Activated naive CD4-positive, alpha-beta T cell treated with anti-CD3 and anti-CD28 coated beads, Interleukin-2, amount 50 U/mL, for 24 hours (primary cell): ENCODE measurements around the gene LCE1B.

Experiments
- H3K27ac Mint-ChIP-seq: one replicate; pipeline ENCODE4 v1.8.0; 2021; ENCODE audit warnings: mild to moderate bottlenecking, mixed read lengths
- H3K27me3 Mint-ChIP-seq: one replicate; pipeline ENCODE4 v1.8.0; 2021; ENCODE audit warnings: mixed read lengths
- H3K36me3 Mint-ChIP-seq: one replicate; pipeline ENCODE4 v1.8.0; 2021; ENCODE audit warnings: mixed read lengths
- H3K4me1 Mint-ChIP-seq: one replicate; pipeline ENCODE4 v1.8.0; 2021; ENCODE audit warnings: mixed read lengths
- H3K4me3 Mint-ChIP-seq: one replicate; pipeline ENCODE4 v1.8.0; 2021; ENCODE audit warnings: mild to moderate bottlenecking, mixed read lengths
- H3K9me3 Mint-ChIP-seq: one replicate; pipeline ENCODE4 v1.8.0; 2021; ENCODE audit warnings: mixed read lengths

Gene LCE1B

GRCh38 chr1:152811671-152812070, at the start of gene LCE1B:
Gene LCE1B (plus strand): TSS chr1:152811971. CDS start chr1:152812447, 476 bp downstream.
- H3K27ac Mint-ChIP-seq = no peak within 1 kb of the TSS
- no peaks in the 10 kb centered on the region for H3K36me3 Mint-ChIP-seq
- H3K9me3 Mint-ChIP-seq = no peaks in the 10 kb centered on the region
- H3K27me3 Mint-ChIP-seq = peaks cover 14% of the 10 kb centered on the region
- no peak within 1 kb of the TSS for H3K4me3 Mint-ChIP-seq
- H3K4me1 Mint-ChIP-seq = no peaks in the 10 kb centered on the region

- no peak overlapping the region for H3K27ac Mint-ChIP-seq
- H3K4me1 Mint-ChIP-seq = no peaks in the 10 kb centered on the region
- H3K4me3 Mint-ChIP-seq = no peak overlapping the region
- H3K36me3 Mint-ChIP-seq = no peaks in the 10 kb centered on the region
- H3K27me3 Mint-ChIP-seq = peaks cover 3% of the 10 kb centered on the region
- no peaks in the 10 kb centered on the region for H3K9me3 Mint-ChIP-seq
Observed at GRCh38 chr1:152768847-152769533, 42.8 kb upstream of the LCE1B start.

- Mint-ChIP-seq H3K4me3 (no peak overlapping the region), H3K27ac (no peak overlapping the region), H3K36me3 (no peaks in the 10 kb centered on the region), H3K4me1 (no peaks in the 10 kb centered on the region), H3K9me3 (peaks cover 6% of the 10 kb centered on the region), H3K27me3 (peaks cover 12% of the 10 kb centered on the region)
Observed at GRCh38 chr1:152770411-152770810, 41.4 kb upstream of the LCE1B start.

- Mint-ChIP-seq H3K4me3 (no peak within 1 kb of the TSS), H3K4me1 (no peaks in the 10 kb centered on the region), H3K9me3 (peaks cover 6% of the 10 kb centered on the region), H3K36me3 (no peaks in the 10 kb centered on the region), H3K27me3 (peaks cover 15% of the 10 kb centered on the region), H3K27ac (no peak within 1 kb of the TSS)
Observed at GRCh38 chr1:152774875-152775274, 36.9 kb upstream of the LCE1B start, which contains the start of gene LCE1F. Gene LCE1F (plus strand): TSS chr1:152775140. CDS start chr1:152776372, 1,232 bp downstream.

DNA sequence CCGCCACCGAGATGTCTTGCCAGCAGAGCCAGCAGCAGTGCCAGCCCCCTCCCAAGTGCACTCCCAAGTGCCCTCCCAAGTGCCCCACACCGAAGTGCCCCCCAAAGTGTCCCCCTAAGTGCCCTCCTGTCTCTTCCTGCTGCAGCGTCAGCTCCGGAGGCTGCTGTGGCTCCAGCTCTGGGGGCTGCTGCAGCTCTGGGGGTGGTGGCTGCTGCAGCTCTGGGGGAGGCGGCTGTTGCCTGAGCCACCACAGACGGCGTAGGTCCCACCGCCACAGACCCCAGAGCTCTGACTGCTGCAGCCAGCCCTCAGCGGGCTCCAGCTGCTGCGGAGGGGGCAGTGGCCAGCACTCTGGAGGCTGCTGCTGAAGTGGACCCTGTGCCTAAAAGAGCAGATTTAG, 35.4 kb upstream of the LCE1B start:
- peaks cover 21% of the 10 kb centered on the region for H3K27me3 Mint-ChIP-seq
- H3K27ac Mint-ChIP-seq = no peak overlapping the region
- peaks cover 6% of the 10 kb centered on the region for H3K9me3 Mint-ChIP-seq
- no peaks in the 10 kb centered on the region for H3K36me3 Mint-ChIP-seq
- H3K4me3 Mint-ChIP-seq = no peak overlapping the region
- H3K4me1 Mint-ChIP-seq = no peaks in the 10 kb centered on the region

GRCh38 chr1:152777510-152778137, 34.1 kb upstream of the LCE1B start:
- H3K9me3 Mint-ChIP-seq = peaks cover 6% of the 10 kb centered on the region
- no peak overlapping the region for H3K27ac Mint-ChIP-seq
- H3K4me1 Mint-ChIP-seq = no peaks in the 10 kb centered on the region
- no peaks in the 10 kb centered on the region for H3K36me3 Mint-ChIP-seq
- H3K4me3 Mint-ChIP-seq = no peak overlapping the region
- H3K27me3 Mint-ChIP-seq = peaks cover 21% of the 10 kb centered on the region

DNA sequence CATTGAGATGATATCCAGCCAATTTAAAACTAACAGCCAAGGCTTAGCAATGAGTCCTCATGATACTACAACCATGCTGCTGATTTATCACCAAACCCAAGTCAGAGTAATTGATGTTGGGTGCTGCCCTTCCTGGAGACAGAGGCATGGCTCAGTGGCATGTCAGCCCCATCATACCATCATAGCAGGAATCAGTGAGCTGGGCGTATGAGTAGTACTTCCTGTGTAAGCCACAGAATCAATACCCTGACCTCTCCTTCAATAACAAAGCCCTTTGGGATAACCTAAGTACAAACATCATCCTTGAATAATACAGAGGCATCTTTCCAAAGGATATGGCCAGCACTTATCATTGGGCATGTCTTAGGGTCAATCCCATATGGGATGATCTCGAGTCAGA, 28.7 kb upstream of the LCE1B start:
- Mint-ChIP-seq H3K9me3 (no peaks in the 10 kb centered on the region), H3K4me3 (no peak overlapping the region), H3K27me3 (peaks cover 25% of the 10 kb centered on the region)

DNA sequence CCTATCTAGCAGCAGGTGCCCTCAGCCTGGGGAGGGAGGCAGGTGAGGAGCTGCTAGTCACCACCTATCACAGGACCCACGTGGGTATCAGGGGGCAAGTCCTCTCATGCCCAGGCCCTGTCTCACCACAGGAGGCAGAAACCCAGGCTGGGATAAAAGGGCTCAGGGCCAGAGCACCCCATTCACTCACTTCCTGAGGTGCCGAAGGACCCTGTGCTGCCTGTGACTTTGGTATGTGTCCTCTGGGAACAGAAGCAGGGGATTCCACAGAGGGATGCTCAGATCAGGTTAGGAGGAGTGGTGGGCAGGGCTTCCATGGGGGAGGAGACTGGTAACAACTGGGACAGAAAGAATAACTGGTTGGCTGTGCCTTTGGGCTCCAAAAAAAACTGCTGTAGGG, 25.7 kb upstream of the LCE1B start, which contains the start of gene LCE1E:
TSS of gene LCE1E (plus strand) at position 181 of the 400 bp plus-strand sequence. CDS start 1,043 bp downstream, outside the sequence.
- no peaks in the 10 kb centered on the region for H3K36me3 Mint-ChIP-seq
- H3K27me3 Mint-ChIP-seq = peaks cover 22% of the 10 kb centered on the region
- H3K4me3 Mint-ChIP-seq = no peak within 1 kb of the TSS
- no peaks in the 10 kb centered on the region for H3K9me3 Mint-ChIP-seq
- no peak within 1 kb of the TSS for H3K27ac Mint-ChIP-seq
- H3K4me1 Mint-ChIP-seq = no peaks in the 10 kb centered on the region

More for the DNA sequence above, 28.7 kb upstream of the LCE1B start:
- H3K27ac Mint-ChIP-seq = no peak overlapping the region
- no peaks in the 10 kb centered on the region for H3K36me3 Mint-ChIP-seq
- no peaks in the 10 kb centered on the region for H3K4me1 Mint-ChIP-seq

GRCh38 chr1:152795686-152796085, 16.1 kb upstream of the LCE1B start:
- no peaks in the 10 kb centered on the region for H3K36me3 Mint-ChIP-seq
- H3K9me3 Mint-ChIP-seq = no peaks in the 10 kb centered on the region
- no peak overlapping the region for H3K27ac Mint-ChIP-seq
- H3K4me1 Mint-ChIP-seq = no peaks in the 10 kb centered on the region
- H3K4me3 Mint-ChIP-seq = no peak overlapping the region
- peaks cover 20% of the 10 kb centered on the region for H3K27me3 Mint-ChIP-seq

DNA sequence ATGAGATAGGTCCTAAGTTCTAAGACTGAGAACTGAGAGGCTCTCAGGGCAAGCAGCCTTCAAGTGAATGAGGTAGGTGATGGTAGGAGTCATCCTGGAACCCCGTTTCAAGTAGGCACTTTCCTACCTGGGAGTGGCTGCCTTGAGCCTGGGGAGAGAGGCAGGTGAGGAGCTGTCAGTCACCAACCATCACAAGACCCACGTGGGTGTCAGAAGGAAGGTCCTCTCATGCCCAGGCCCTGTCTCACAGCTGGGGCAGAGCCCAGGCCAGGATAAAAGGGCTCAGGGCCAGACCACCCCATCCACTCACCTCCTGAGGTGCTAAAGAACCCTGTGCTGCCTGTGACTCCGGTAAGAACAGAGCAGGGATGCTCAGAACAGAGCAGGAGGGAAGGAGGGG, 15.3 kb upstream of the LCE1B start, which contains the start of gene LCE1D:
TSS of gene LCE1D (plus strand) at position 301 of the 400 bp plus-strand sequence. CDS start 1,074 bp downstream, outside the sequence.
- no peaks in the 10 kb centered on the region for H3K36me3 Mint-ChIP-seq
- H3K4me3 Mint-ChIP-seq = no peak within 1 kb of the TSS
- H3K27ac Mint-ChIP-seq = no peak within 1 kb of the TSS
- H3K9me3 Mint-ChIP-seq = no peaks in the 10 kb centered on the region
- peaks cover 18% of the 10 kb centered on the region for H3K27me3 Mint-ChIP-seq
- no peaks in the 10 kb centered on the region for H3K4me1 Mint-ChIP-seq

DNA sequence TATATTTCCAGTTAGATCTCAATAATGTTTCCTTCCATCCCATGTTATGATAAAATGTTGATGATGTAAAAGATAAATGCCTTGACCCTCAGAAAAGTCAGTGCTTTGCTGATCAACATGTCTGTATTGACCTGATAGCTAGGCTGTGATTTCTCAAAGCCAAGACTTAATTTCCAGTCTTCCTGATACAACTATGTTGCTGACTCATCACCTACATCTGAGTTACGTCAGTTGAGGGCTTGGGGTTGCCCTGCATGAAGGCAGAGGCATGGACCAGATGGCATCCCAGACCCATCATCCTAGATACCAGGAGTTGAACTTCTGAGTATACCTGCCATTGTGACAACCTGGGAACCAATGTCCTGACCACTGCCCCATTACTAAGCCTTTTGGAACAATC, 10.4 kb upstream of the LCE1B start:
- H3K9me3 Mint-ChIP-seq = no peaks in the 10 kb centered on the region
- H3K27me3 Mint-ChIP-seq = peaks cover 17% of the 10 kb centered on the region
- no peaks in the 10 kb centered on the region for H3K36me3 Mint-ChIP-seq
- H3K27ac Mint-ChIP-seq = no peak overlapping the region
- no peak overlapping the region for H3K4me3 Mint-ChIP-seq
- H3K4me1 Mint-ChIP-seq = no peaks in the 10 kb centered on the region

DNA sequence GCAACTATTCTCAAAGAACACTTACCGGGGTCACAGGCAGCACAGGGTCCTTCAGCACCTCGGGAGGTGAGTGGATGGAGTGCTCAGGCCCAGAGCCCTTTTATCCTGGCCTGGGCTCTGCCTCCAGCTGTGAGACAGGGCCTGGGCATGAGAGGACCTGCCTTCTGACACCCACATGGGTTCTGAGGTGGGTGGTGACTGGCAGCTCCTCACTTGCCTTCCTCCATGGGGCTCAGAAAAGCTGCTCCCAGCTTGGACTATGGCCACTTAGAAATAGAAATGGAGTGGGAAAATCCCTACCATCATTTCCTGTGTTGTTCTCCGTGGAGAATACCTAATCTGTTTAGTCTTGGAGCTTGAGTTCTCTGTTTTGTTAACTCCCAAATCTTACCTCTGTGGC, 5.2 kb upstream of the LCE1B start, which contains the start of gene LCE1C:
TSS of gene LCE1C (minus strand) at position 76 of the 400 bp plus-strand sequence. CDS start 1,173 bp downstream, outside the sequence.
- H3K4me1 Mint-ChIP-seq = no peaks in the 10 kb centered on the region
- H3K27me3 Mint-ChIP-seq = peaks cover 7% of the 10 kb centered on the region
- no peak within 1 kb of the TSS for H3K27ac Mint-ChIP-seq
- H3K9me3 Mint-ChIP-seq = no peaks in the 10 kb centered on the region
- no peaks in the 10 kb centered on the region for H3K36me3 Mint-ChIP-seq
- H3K4me3 Mint-ChIP-seq = no peak within 1 kb of the TSS

DNA sequence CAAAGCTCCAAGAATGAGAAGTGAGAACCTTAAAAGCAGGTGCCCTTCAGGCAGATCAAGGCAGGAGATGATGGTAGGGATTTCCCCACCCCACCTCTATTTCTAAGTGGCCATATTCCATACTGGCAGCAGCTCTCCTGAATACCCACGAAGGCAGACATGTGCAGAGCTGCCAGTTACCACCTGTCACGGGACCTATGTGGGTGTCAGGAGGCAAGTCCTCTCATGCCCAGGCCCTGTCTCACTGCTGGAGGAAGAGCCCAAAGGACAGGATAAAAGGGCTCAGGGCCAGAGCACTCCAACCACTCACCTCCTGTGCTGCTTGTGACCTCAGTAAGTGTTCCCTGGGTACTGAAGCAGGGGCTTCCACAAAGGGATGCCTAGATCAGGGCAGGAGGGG, 721 bp upstream of the LCE1B start:
- H3K9me3 Mint-ChIP-seq = no peaks in the 10 kb centered on the region
- H3K27ac Mint-ChIP-seq = no peak overlapping the region
- no peaks in the 10 kb centered on the region for H3K4me1 Mint-ChIP-seq
- no peaks in the 10 kb centered on the region for H3K36me3 Mint-ChIP-seq
- no peak overlapping the region for H3K4me3 Mint-ChIP-seq
- H3K27me3 Mint-ChIP-seq = peaks cover 14% of the 10 kb centered on the region

DNA sequence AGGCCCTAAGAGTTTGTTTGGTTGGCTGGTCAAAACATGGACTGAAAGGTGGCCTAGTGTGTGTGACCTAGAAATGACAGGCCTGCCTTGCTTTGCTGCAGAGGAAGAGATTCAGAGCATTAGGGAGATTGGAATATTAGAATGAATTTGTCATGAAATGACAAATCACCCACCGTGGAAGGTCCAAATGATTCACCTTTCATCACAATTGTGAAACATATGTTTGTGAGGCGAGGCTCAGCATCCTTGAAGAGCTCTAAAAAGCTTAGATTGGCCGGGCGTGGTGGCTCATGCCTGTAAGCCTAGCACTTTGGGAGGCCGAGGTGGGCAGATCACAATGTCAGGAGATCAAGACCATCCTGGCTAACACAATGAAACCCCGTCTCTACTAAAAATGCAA, 5.5 kb downstream of the LCE1B start:
- no peak overlapping the region for H3K27ac Mint-ChIP-seq
- no peaks in the 10 kb centered on the region for H3K4me1 Mint-ChIP-seq
- H3K27me3 Mint-ChIP-seq = peaks cover 13% of the 10 kb centered on the region
- no peaks in the 10 kb centered on the region for H3K9me3 Mint-ChIP-seq
- H3K36me3 Mint-ChIP-seq = no peaks in the 10 kb centered on the region
- no peak overlapping the region for H3K4me3 Mint-ChIP-seq

GRCh38 chr1:152823294-152823693, 11.5 kb downstream of the LCE1B start:
- H3K36me3 Mint-ChIP-seq = no peaks in the 10 kb centered on the region
- H3K9me3 Mint-ChIP-seq = no peaks in the 10 kb centered on the region
- H3K27me3 Mint-ChIP-seq = peaks cover 11% of the 10 kb centered on the region
- H3K27ac Mint-ChIP-seq = no peak overlapping the region
- H3K4me1 Mint-ChIP-seq = no peaks in the 10 kb centered on the region
- H3K4me3 Mint-ChIP-seq = no peak overlapping the region

- Mint-ChIP-seq H3K36me3 (no peaks in the 10 kb centered on the region), H3K4me3 (no peak overlapping the region), H3K4me1 (no peaks in the 10 kb centered on the region), H3K27ac (no peak overlapping the region), H3K9me3 (peaks cover 6% of the 10 kb centered on the region), H3K27me3 (peaks cover 14% of the 10 kb centered on the region)
Observed at GRCh38 chr1:152824964-152825363, 13.2 kb downstream of the LCE1B start.
